ENCODE data around the gene SNTG2.

The SNTG2 gene

GRCh38 chr2:1156059-1156458 lies 205.4 kb downstream of the SNTG2 start:
- no peak overlapping the region for H3K4me3 ChIP-seq (ENCODE audit: low read depth, low read length)
- DNase-seq (ENCODE audit: low read depth), result no peak
- TF ChIP-seq CTCF (IDR thresholded peaks at IDR 0.05; ENCODE audit: insufficient read depth, low read depth, low read length, missing control alignments), result no peak

- no peak for DNase-seq (ENCODE audit: low read depth)
- TF ChIP-seq CTCF (IDR thresholded peaks at IDR 0.05; ENCODE audit: insufficient read depth, low read depth, low read length, missing control alignments), result no peak
- no peak overlapping the region for H3K4me3 ChIP-seq (ENCODE audit: low read depth, low read length)
Measured at GRCh38 chr2:1156531-1156930, 205.9 kb downstream of the SNTG2 start.

- no peak for TF ChIP-seq CTCF (IDR thresholded peaks at IDR 0.05; ENCODE audit: insufficient read depth, low read depth, low read length, missing control alignments)
- no peak for DNase-seq (ENCODE audit: low read depth)
- no peak overlapping the region for H3K4me3 ChIP-seq (ENCODE audit: low read depth, low read length)
Measured at GRCh38 chr2:1157107-1157506, 206.5 kb downstream of the SNTG2 start.

- H3K4me3 ChIP-seq (ENCODE audit: low read depth, low read length), result no peak overlapping the region
- no peak for TF ChIP-seq CTCF (IDR thresholded peaks at IDR 0.05; ENCODE audit: insufficient read depth, low read depth, low read length, missing control alignments)
- no peak for DNase-seq (ENCODE audit: low read depth)
Measured at GRCh38 chr2:1159013-1159412, 208.4 kb downstream of the SNTG2 start.

- no peak for DNase-seq (ENCODE audit: low read depth)
- no peak for TF ChIP-seq CTCF (IDR thresholded peaks at IDR 0.05; ENCODE audit: insufficient read depth, low read depth, low read length, missing control alignments)
- no peak overlapping the region for H3K4me3 ChIP-seq (ENCODE audit: low read depth, low read length)
Measured at GRCh38 chr2:1162246-1162645, 211.6 kb downstream of the SNTG2 start.

- DNase-seq (ENCODE audit: low read depth), result no peak
- no peak overlapping the region for H3K4me3 ChIP-seq (ENCODE audit: low read depth, low read length)
- no peak for TF ChIP-seq CTCF (IDR thresholded peaks at IDR 0.05; ENCODE audit: insufficient read depth, low read depth, low read length, missing control alignments)
Measured at GRCh38 chr2:1162768-1163584, 212.3 kb downstream of the SNTG2 start.

GRCh38 chr2:1166976-1167375 lies 216.3 kb downstream of the SNTG2 start:
- DNase-seq (ENCODE audit: low read depth), result no peak
- no peak overlapping the region for H3K4me3 ChIP-seq (ENCODE audit: low read depth, low read length)
- TF ChIP-seq CTCF (IDR thresholded peaks at IDR 0.05; ENCODE audit: insufficient read depth, low read depth, low read length, missing control alignments), result no peak

Measured in GM12865 (cell line).